ENCODE measurements around the gene CLDN19.
"Not testable (repeated sequence)": the region's sequence is repeated elsewhere in the genome, so short reads cannot be mapped to it uniquely, and the experiment has no call there.

CLDN19 gene

DNA sequence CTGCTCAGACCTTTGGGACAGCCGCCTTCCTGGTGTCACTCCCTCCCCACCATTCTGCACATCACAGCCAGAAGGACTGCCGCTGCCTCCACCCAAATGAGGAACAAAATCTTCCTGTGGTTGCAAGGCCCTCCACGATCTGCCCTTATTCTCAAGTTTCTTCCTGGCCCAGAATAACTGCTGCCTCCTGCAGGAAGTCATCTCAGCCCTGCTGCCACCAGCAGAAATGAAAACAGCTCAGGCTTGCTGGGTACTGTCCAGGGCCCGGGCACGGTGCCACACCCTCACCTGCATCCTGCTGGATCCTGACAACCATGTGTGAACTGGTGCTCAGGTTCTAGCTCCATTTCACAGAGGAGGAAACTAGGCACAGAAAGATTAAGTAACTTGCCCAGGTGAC is 2.8 kb downstream of the CLDN19 start:
- DNase-seq: no peak

- no peak for DNase-seq
Measured at GRCh38 chr1:42736571-42737200, 3.4 kb downstream of the CLDN19 start.

GRCh38 chr1:42736152-42736551 is 3.9 kb downstream of the CLDN19 start:
- DNase-seq: no peak

DNA sequence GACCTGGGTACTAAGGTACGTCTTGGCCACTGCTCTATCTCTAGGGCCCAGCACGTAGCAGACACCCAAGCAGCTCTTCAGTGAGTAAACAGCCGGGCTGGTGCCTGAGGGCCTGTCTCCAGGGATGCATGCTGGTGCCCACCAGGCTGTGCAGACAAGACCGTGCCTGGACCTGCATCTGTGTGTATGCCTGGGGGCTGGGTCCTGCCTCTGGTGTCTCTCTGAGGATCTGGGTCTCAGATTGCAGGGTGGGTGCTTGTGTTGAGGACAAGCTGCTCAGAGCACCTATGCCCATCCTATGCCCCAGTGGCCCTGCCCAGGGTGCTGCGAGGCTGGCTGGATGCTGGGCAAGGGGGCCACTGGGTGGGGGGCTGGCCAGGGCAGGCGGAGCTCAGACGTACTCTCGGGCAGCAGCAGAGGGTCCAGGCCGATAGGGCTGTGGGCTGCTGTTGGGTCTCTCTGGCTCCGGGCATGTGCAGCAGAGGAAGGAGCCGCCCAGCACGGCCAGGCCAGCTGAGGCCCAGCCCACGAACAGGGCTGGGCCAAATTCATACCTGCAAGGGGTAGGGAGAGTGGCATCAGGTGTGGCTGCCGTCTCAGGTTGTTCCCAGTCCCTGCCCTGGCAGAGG is 4.4 kb downstream of the CLDN19 start:
- DNase-seq: no peak

- no peak for DNase-seq
Measured at GRCh38 chr1:42735056-42735455, 5.0 kb downstream of the CLDN19 start.

GRCh38 chr1:42734201-42735035 is 5.6 kb downstream of the CLDN19 start:
- no peak for DNase-seq

DNA sequence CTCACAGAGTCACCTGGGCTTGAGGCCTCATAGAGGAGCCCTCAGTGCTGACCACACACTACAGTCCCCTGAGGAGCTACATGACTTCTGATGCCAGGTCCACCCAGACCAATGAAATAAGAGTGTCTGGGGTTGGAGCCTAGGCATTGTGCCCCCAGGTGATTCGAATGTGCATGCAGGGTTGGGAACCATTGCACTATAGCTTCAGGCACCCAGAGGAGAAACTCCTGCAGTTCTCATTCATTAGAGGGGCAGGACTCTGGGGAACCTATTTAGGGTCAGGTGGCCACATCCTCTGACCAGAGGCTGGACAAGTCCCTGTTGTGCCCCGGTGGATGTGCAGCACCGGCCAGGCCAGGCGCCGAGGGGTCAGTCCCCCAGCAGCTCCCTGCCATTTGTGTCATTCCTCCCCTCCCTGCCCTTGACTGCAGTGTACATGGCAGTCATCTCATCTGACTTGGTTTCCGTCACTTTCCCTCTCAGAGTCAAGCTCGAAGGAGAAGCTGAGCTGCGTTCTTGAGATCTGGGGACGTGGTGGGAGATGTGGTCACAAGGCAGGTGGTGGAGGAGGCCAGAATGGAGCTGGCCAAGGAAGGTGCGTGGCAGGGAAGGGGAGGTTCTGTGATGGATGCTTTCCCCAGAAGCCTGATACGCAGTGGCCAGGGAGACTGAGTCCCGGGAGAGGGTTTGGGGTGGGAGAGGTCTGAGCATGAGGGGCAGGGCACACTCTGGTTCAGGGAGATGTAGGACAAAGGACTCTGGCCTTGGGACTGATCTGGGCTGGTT is 6.4 kb downstream of the CLDN19 start:
- DNase-seq: no peak

DNA sequence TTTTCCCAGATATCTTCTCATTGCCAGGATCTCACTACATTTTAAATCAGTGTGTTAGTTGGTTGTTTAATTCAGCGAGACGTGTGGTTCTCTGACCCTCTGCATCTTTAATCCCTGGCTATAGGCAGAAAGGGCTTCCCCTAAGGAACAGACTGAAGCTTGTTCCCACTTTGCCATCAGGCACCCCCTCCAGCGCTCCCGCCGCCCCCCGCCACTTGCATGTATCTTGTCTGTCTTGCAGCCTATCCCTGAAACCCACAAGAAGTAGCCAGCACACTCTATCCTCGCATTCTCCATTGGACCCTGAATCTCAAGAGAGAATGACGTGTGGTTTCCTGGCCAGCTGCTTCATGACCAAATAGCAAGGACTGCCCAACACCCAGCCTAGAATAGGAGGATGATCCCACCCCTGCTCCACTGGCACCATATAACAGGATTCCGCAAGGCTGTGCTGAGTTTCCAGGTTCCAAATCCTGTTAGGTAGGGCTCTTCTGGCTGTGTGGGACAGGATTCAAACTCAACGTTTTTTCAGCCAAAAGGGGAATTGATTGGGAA is 7.8 kb downstream of the CLDN19 start:
- DNase-seq: no peak

DNA sequence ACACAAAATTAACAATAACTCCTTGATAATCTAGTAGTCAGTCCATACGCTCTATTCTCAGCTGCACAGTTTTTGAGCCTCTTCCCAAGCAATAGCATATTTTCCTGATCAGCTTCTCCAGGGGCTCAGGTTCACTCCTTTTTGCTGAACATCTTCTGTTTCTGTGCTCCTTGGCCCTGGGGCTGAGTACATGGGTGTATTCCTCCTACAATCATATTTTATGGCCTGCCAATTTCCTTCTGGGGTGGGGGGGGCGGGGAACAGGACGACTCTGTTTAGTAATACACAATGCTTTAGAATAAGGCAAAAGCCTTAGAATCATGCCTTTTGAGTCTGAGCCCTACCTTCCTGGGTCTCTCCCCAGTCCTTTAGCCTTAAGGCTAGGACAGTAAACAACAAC is 8.5 kb downstream of the CLDN19 start:
- DNase-seq: no peak

- DNase-seq: peak; percentile 57
Measured at GRCh38 chr1:42730988-42731387, 9.0 kb downstream of the CLDN19 start.

- no peak for DNase-seq
Measured at GRCh38 chr1:42730002-42730401, 10.0 kb downstream of the CLDN19 start.

DNA sequence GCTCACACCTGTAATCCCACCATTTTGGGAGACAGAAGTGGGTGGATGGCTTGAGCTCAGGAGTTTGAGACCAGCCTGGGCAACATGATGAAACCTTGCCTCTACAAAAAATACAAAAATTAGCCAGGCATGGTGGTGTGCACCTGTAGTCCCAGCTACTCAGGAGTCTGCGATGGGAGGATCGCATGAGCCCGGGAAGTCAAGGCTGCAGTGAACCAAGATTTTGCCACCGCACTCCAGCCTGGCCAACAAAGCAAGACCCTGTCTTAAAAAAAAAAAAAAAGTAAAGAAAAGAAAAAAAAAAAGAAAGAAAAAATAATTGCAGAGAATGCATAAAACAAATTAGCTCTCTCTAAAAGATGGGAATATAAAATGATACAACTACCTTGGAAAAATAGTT is 14.2 kb downstream of the CLDN19 start:
- DNase-seq: not testable (repeated sequence)

GRCh38 chr1:42723511-42723910 is 16.5 kb downstream of the CLDN19 start:
- DNase-seq: no peak

DNA sequence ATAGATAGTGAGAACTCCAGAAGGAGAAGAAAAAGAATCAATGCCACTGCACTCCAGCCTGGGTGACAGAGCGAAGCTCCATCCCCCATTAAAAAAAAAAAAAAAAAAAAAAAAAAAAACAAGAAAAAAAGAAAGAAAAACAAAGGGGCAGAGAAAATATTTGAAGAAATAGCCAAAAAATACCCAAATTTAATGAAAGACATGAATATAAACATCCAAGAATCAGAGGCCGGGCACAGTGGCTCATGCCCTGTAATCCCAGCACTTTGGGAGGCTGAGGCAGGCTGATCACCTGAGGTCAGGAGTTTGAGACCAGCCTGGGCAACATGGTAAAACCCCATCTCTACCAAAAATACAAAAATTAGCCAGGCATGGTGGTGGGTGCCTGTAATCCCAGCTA is 17.6 kb downstream of the CLDN19 start:
- DNase-seq: not testable (repeated sequence)

DNA sequence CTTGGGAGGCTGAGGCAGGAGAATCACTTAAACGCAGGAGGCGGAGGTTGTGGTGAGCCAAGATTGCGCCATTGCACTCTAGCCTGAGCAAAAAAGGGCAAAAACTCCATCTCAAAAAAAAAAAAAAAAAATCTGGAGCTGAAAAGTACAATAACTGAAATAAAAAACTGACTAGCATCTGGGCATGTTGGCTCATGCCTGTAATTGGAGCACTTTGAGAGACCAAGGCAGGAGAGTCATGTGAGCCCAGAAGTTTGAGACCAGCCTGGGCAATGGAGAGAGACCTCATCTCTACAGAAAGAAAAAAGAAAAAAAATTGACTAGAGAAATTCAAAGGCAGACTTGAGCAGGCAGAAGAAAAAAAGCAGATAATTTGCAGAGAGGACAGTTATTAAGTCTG is 18.1 kb downstream of the CLDN19 start:
- DNase-seq: no peak

DNA sequence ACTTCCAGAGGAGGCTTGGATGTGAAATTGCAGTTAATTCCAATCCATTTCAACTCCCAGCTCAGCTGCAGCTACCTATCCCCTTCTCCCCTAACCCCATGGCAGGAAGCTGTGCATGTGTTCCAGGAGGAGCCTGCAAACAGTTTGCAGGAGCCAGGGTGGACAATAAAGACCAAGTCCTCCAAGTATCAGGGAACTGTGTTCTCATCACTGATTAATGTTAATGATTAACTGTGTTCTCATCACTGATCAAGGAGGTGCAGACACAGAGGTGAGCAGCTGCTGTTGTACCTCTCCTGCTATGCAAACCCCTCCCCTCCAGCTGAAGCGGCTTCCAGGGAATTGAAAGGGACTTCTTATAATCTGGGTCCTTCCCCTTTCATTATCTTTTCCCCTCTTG is 19.2 kb downstream of the CLDN19 start:
- DNase-seq: no peak

- DNase-seq: not testable (repeated sequence)
Measured at GRCh38 chr1:42714441-42714840, 25.6 kb downstream of the CLDN19 start.

DNA sequence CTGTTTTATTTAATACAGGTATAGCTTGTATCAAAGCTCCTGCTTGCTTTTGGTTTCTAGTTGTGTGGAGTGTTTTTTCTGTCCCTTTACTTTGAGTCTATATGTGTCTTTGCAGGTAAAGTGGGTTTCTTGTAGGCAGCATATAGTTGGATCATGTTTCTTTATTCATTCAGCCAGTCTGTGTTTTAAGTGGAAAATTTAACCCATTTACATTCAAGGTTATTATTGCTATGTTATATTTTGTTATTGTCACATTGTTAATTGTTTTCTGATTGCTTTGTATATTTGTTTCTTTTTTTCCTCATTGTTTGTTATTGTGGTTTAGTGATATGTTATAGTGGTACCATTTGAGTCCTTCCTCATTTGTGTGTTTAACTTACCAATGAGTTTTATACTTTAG is 26.7 kb downstream of the CLDN19 start:
- no peak for DNase-seq

GRCh38 chr1:42712808-42713207 is 27.2 kb downstream of the CLDN19 start:
- not testable (repeated sequence) for DNase-seq

GRCh38 chr1:42703888-42704464 is 36.1 kb downstream of the CLDN19 start:
- no peak for DNase-seq

GRCh38 chr1:42700006-42700405 is 40.0 kb downstream of the CLDN19 start:
- no peak for DNase-seq

DNA sequence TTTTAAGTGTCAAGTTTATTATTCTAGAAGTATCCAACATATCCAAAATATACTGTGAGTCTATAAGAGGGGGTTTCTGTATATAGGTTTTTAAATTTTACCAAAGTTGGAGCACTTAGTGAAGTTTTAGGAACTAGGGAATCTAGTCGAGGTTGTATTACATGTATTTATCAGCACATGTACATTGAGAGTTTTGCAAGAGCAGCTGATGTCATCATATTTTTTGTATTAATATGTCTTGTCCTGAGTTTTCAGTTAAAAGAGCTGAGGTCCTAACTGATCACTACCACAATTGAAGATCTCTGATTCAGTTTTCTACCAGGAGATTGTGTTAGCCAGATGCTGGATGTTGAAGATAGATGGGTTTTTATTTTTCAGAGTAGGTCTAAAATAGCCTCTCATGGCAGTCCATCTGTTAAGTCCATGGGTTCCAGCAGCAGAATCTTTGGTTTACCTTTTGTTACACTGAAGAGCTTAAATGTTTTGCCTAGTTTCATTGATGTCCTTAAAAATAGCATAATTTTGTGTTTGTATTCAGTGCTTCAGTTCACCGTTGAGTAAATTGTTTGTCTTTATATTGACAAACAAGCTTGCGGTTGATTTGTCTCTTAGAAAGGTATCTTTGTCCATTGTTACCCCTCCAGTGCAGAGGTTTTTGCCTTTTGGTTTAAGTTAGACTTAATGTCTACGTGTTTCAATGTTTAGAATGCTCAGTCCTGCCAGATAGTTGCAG is 41.8 kb downstream of the CLDN19 start:
- no peak for DNase-seq
